ENCODE data around the gene TM9SF1. TPM values are rescaled to one million over a fixed set of nuclear protein-coding genes. Genes with fewer than 3 reads are reported as not detected.
A peak's percentile ranks its signal among the peaks of the same experiment; 100 is the strongest.

The TM9SF1 gene
- total and polyA plus RNA-seq, 10 of the 15 experiments (the other 5 are each of a cell fraction or from before 2014, with no cell fraction given): 7.2 to 39.2 (median 17.6) TPM

DNA sequence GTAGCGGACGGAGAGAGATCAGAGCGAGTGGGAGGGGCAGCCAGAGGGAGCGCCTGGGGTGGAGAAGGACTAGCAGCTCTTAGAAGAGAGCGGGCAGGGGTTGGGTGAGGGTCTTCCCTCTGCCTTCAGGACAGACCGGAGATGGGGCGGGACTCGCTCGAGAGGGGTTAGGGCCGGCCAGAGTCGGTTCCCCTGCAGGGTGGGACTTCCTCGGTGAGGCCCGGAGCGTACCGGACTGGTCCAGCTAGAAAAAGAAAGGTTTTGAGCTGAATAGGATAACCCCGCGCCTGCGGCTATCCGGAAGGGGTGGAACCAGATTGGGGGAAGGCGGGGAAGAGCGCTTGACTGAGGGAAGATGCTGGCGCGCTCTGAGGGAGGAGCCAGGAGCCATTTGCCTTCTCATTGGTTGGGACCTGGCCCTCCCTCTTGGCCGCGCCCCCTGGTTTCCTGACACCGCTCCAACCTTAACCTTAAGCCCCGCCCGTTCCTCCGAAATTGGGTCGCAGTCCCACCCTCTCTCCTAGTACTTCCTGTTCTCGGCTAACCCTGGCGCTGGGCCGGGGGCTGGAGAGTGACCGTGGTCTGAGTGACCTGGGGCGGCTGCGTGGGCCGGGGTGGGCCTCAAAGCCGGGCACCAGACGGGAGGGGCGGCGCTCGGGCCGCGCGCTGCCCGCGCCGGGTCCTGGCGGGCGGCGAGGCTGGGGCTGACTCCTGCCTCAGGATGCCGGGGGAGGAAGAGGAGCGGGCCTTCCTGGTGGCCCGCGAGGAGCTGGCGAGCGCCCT, 48.1 kb downstream of the TM9SF1 start, which contains the start of gene RNF31:
RNF31 (plus strand) TSS at position 521 of the 783 bp plus-strand sequence; CDS start at position 722, 201 bp downstream.
- Histone ChIP-seq H2AFZ (ENCODE audit: control insufficient read depth, low read depth, low read length) (peak within 1 kb of the TSS; percentile 66), H3K36me3 (ENCODE audit: control insufficient read depth in 2 of 2, insufficient read depth in 2 of 2, low read length in 1 of 2) (peaks cover 18 to 41% of the 10 kb centered on the region in 2 experiments), H3K4me3 (peak within 1 kb of the TSS; percentile 82), H3K4me1 (ENCODE audit: control insufficient read depth, insufficient read depth, low read length) (peaks cover 11% of the 10 kb centered on the region), H3K4me2 (ENCODE audit: control insufficient read depth, insufficient read depth) (peak within 1 kb of the TSS; percentile 88), H3K27ac (ENCODE audit: control insufficient read depth, insufficient read depth) (peak within 1 kb of the TSS; percentile 94), H3K9ac (ENCODE audit: control insufficient read depth, insufficient read depth, low read length) (peak within 1 kb of the TSS; percentile 88), H3K9me3 (replicated peaks; ENCODE audit: control insufficient read depth, insufficient read depth, low read length) (no peaks in the 10 kb centered on the region; the same call in 2 of the 3 replicates), H3K79me2 (ENCODE audit: control insufficient read depth, insufficient read depth, low read length) (peaks cover 61% of the 10 kb centered on the region), H4K20me1 (ENCODE audit: control insufficient read depth, insufficient read depth) (no peaks in the 10 kb centered on the region), H3K27me3 (replicated peaks in 1 of 2; ENCODE audit: control insufficient read depth in 2 of 2, insufficient read depth in 2 of 2, low read length in 1 of 2) (no peaks in the 10 kb centered on the region)
- POLR2A ChIA-PET: interaction anchor here (0.6 to 5.8 kb wide), 25 partner anchors 9 to 827 kb away, joined by 3 to 99 read pairs (median 7); partner anchors contain the start of genes CHMP4A, CIDEB, DCAF11 and IPO4
- WGBS (ENCODE audit: insufficient coverage, insufficient replicate concordance, low lambda C conversion rate, missing lambda C conversion rate): 2% methylated on average over 57 of the region's 57 CpGs
- peak; percentile 93 for ATAC-seq
- SMC1A ChIA-PET (ENCODE audit: uncharacterized antibody, unreplicated experiment): interaction anchor here (0.6 to 4.8 kb wide), 11 partner anchors 11 to 1178 kb away, joined by 3 to 54 read pairs (median 8); partner anchors contain the start of genes DCAF11, IPO4, IRF9 and NRL
- in situ Hi-C loops (cut with MboI): no loop called here
- RAD21 ChIA-PET (ENCODE audit: unreplicated experiment): interaction anchor here (0.6 to 3.9 kb wide), 19 partner anchors 10 to 162 kb away, joined by 3 to 37 read pairs (median 6); partner anchors contain the start of genes CHMP4A, CIDEB, DCAF11 and IPO4
- intact Hi-C loops (cut with micrococcal nuclease; ENCODE audit: unreplicated experiment): loop anchor here (1.0 to 5.0 kb wide), 2 partner anchors 14 to 150 kb away; partner anchors contain the start of genes DHRS1, IRF9 and NOP9
- FAIRE-seq: peak; percentile 96
- BruUV-seq (replicated peaks): no TSS peak
- CTCF ChIA-PET: interaction anchor here (0.6 to 8.2 kb wide), 15 partner anchors 11 to 285 kb away, joined by 3 to 63 read pairs (median 6); partner anchors contain the start of genes CHMP4A, DCAF11, IRF9 and NRL
- peak; percentile 92 for DNase-seq (ENCODE audit: low read depth, low spot score)
- TF ChIP-seq SUZ12 (IDR thresholded peaks at IDR 0.05; ENCODE audit: unreplicated experiment): no peak
- no peak for TF ChIP-seq KAT2A (conservative IDR thresholded peaks at IDR 0.05; ENCODE audit: control insufficient read depth, low read depth, low read length)
- TF ChIP-seq, protein P1, sequence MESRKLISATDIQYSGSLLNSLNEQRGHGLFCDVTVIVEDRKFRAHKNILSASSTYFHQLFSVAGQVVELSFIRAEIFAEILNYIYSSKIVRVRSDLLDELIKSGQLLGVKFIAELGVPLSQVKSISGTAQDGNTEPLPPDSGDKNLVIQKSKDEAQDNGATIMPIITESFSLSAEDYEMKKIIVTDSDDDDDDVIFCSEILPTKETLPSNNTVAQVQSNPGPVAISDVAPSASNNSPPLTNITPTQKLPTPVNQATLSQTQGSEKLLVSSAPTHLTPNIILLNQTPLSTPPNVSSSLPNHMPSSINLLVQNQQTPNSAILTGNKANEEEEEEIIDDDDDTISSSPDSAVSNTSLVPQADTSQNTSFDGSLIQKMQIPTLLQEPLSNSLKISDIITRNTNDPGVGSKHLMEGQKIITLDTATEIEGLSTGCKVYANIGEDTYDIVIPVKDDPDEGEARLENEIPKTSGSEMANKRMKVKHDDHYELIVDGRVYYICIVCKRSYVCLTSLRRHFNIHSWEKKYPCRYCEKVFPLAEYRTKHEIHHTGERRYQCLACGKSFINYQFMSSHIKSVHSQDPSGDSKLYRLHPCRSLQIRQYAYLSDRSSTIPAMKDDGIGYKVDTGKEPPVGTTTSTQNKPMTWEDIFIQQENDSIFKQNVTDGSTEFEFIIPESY (IDR thresholded peaks at IDR 0.05): no peak
- TF ChIP-seq, protein P2, sequence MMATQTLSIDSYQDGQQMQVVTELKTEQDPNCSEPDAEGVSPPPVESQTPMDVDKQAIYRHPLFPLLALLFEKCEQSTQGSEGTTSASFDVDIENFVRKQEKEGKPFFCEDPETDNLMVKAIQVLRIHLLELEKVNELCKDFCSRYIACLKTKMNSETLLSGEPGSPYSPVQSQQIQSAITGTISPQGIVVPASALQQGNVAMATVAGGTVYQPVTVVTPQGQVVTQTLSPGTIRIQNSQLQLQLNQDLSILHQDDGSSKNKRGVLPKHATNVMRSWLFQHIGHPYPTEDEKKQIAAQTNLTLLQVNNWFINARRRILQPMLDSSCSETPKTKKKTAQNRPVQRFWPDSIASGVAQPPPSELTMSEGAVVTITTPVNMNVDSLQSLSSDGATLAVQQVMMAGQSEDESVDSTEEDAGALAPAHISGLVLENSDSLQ (IDR thresholded peaks at IDR 0.05): peak; percentile 73
- TF ChIP-seq MYB (IDR thresholded peaks at IDR 0.05; ENCODE audit: borderline replicate concordance, low read depth, low read length): no peak
- TF ChIP-seq SMAD1 (IDR thresholded peaks at IDR 0.05; ENCODE audit: low read depth, partially characterized antibody): peak; percentile 54
- TF ChIP-seq ZBED1 (IDR thresholded peaks at IDR 0.05; ENCODE audit: borderline replicate concordance): no peak
- peak; percentile 35; the same call in 1 of the 2 replicates for TF ChIP-seq TAF1 (IDR thresholded peaks at IDR 0.05; ENCODE audit: borderline replicate concordance, low read depth, low read length)
- TF ChIP-seq, protein P3, sequence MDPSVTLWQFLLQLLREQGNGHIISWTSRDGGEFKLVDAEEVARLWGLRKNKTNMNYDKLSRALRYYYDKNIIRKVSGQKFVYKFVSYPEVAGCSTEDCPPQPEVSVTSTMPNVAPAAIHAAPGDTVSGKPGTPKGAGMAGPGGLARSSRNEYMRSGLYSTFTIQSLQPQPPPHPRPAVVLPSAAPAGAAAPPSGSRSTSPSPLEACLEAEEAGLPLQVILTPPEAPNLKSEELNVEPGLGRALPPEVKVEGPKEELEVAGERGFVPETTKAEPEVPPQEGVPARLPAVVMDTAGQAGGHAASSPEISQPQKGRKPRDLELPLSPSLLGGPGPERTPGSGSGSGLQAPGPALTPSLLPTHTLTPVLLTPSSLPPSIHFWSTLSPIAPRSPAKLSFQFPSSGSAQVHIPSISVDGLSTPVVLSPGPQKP (IDR thresholded peaks at IDR 0.05; ENCODE audit: low read depth, low read length): 0 out of 2 replicates have a peak, but pooled peaks have one; percentile 39
- TF ChIP-seq SRF (IDR thresholded peaks at IDR 0.05; ENCODE audit: low read depth in 2 of 2, low read length in 2 of 2): 0 out of 4 replicates have a peak, but pooled peaks have one; percentile 1 to 19
- peak; percentile 89 for TF ChIP-seq NFYB (IDR thresholded peaks at IDR 0.05; ENCODE audit: insufficient read depth, low read depth, low read length)
- TF ChIP-seq TBL1XR1 (IDR thresholded peaks at IDR 0.05; ENCODE audit: low read depth, low read length): 0 out of 2 replicates have a peak, but pooled peaks have one; percentile 23
- no peak for TF ChIP-seq PAX8 (IDR thresholded peaks at IDR 0.05)
- TF ChIP-seq, protein P4, sequence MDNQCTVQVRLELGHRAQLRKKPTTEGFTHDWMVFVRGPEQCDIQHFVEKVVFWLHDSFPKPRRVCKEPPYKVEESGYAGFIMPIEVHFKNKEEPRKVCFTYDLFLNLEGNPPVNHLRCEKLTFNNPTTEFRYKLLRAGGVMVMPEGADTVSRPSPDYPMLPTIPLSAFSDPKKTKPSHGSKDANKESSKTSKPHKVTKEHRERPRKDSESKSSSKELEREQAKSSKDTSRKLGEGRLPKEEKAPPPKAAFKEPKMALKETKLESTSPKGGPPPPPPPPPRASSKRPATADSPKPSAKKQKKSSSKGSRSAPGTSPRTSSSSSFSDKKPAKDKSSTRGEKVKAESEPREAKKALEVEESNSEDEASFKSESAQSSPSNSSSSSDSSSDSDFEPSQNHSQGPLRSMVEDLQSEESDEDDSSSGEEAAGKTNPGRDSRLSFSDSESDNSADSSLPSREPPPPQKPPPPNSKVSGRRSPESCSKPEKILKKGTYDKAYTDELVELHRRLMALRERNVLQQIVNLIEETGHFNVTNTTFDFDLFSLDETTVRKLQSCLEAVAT (IDR thresholded peaks at IDR 0.05): peak; percentile 51; the same call in 1 of the 2 replicates
- TF ChIP-seq MTA3 (IDR thresholded peaks at IDR 0.05; ENCODE audit: borderline replicate concordance, low read length): no peak
- no peak for TF ChIP-seq YBX1 (IDR thresholded peaks at IDR 0.05)
- TF ChIP-seq POLR2A (IDR thresholded peaks at IDR 0.05; ENCODE audit: low read depth, low read length): peak; percentile 28
- TF ChIP-seq HDGF (IDR thresholded peaks at IDR 0.05): no peak; the same call in 1 of the 2 replicates

Data from GM12878 (cell line).